ENCODE measurements around the gene CSF3R.
"Not testable (repeated sequence)": the region's sequence is repeated elsewhere in the genome, so short reads cannot be mapped to it uniquely, and the experiment has no call there.

Gene CSF3R

DNA sequence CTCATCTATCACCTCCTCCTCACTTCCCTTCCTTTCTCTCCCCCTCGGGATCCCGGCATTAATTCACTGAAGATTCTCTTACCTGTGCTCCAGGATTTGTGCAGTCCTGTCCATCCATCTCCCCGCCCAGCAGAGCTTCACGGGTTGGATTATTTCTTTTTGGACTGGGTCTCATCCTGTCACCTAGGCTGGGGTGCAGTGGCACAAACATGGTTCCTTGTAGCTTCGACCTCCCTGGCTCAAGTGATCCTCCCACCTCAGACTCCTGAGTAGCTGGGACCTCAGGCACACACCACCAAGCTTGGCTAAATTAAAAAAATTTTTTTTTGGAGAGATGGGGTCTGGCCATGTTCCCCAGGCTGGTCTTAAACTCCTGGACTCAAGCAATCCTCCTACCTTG is 12.3 kb upstream of the CSF3R start:
- H3K9me3 ChIP-seq (ENCODE audit: control insufficient read depth, low read length), result no peaks in the 10 kb centered on the region
- no peak overlapping the region for H3K27ac ChIP-seq (ENCODE audit: low read depth, low read length, severe bottlenecking)
- 92 to 96% methylated on average over 4 to 5 of the region's 5 CpGs for WGBS, 2 experiments (ENCODE audit: insufficient coverage in 2 of 2)
- no peak overlapping the region for H3K4me3 ChIP-seq (ENCODE audit: extremely low read depth, insufficient read depth, low read length, poor library complexity, severe bottlenecking)
- H3K4me1 ChIP-seq (ENCODE audit: control insufficient read depth, insufficient read depth, low read length, poor library complexity, severe bottlenecking), result peaks cover 7% of the 10 kb centered on the region
- no peaks in the 10 kb centered on the region for H3K36me3 ChIP-seq (ENCODE audit: control insufficient read depth, insufficient read depth, low read length)

GRCh38 chr1:36493524-36493923 is 10.8 kb upstream of the CSF3R start:
- WGBS, 2 experiments (ENCODE audit: insufficient coverage in 2 of 2), result 90 to 95% methylated on average over 9 of the region's 9 CpGs
- Histone ChIP-seq H3K36me3 (ENCODE audit: control insufficient read depth, insufficient read depth, low read length) (no peaks in the 10 kb centered on the region), H3K4me1 (ENCODE audit: control insufficient read depth, insufficient read depth, low read length, poor library complexity, severe bottlenecking) (peaks cover 7% of the 10 kb centered on the region), H3K27ac (ENCODE audit: low read depth, low read length, severe bottlenecking) (no peak overlapping the region), H3K9me3 (ENCODE audit: control insufficient read depth, low read length) (no peaks in the 10 kb centered on the region), H3K4me3 (ENCODE audit: extremely low read depth, insufficient read depth, low read length, poor library complexity, severe bottlenecking) (no peak overlapping the region)

- no peak overlapping the region for H3K4me3 ChIP-seq (ENCODE audit: extremely low read depth, insufficient read depth, low read length, poor library complexity, severe bottlenecking)
- no peaks in the 10 kb centered on the region for H3K9me3 ChIP-seq (ENCODE audit: control insufficient read depth, low read length)
- 65 to 73% methylated on average over 2 to 4 of the region's 9 CpGs for WGBS, 2 experiments (ENCODE audit: insufficient coverage in 2 of 2)
- H3K27ac ChIP-seq (ENCODE audit: low read depth, low read length, severe bottlenecking), result no peak overlapping the region
- peaks cover 7% of the 10 kb centered on the region for H3K4me1 ChIP-seq (ENCODE audit: control insufficient read depth, insufficient read depth, low read length, poor library complexity, severe bottlenecking)
- no peaks in the 10 kb centered on the region for H3K36me3 ChIP-seq (ENCODE audit: control insufficient read depth, insufficient read depth, low read length)
These were observed 9.8 kb upstream of the CSF3R start for GRCh38 chr1:36492491-36492890.

GRCh38 chr1:36489258-36490051 is 6.7 kb upstream of the CSF3R start:
- 84% methylated on average over 5 of the region's 10 CpGs; no CpG with 5 or more reads in 1 of the 2 experiments for WGBS, 2 experiments (ENCODE audit: insufficient coverage in 2 of 2)
- not testable (repeated sequence) for H3K9me3 ChIP-seq (ENCODE audit: control insufficient read depth, low read length); H3K27ac ChIP-seq (ENCODE audit: low read depth, low read length, severe bottlenecking); H3K4me3 ChIP-seq (ENCODE audit: extremely low read depth, insufficient read depth, low read length, poor library complexity, severe bottlenecking); H3K36me3 ChIP-seq (ENCODE audit: control insufficient read depth, insufficient read depth, low read length); H3K4me1 ChIP-seq (ENCODE audit: control insufficient read depth, insufficient read depth, low read length, poor library complexity, severe bottlenecking)

DNA sequence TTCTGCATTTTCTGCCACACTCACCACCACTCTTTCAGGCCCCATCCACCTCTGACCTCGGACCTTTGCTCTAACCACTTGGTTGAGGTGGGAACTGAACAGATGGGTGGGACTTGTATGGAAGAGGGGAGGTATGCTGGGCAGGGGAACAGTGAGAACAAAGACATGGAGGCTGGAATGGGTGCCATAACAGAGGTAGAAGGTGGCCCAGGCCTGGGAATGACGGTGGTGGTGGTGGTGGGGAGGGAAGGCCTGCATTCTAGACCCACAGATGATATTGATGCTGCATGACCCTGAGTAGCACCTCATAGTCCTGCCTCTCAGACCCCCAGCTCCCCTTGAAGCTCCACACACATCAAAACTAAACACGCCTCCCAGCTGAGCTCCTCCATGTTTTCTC is 5.2 kb upstream of the CSF3R start:
- Histone ChIP-seq H3K9me3 (ENCODE audit: control insufficient read depth, low read length) (no peaks in the 10 kb centered on the region), H3K4me1 (ENCODE audit: control insufficient read depth, insufficient read depth, low read length, poor library complexity, severe bottlenecking) (peaks cover 8% of the 10 kb centered on the region), H3K27ac (ENCODE audit: low read depth, low read length, severe bottlenecking) (no peak overlapping the region), H3K36me3 (ENCODE audit: control insufficient read depth, insufficient read depth, low read length) (no peaks in the 10 kb centered on the region), H3K4me3 (ENCODE audit: extremely low read depth, insufficient read depth, low read length, poor library complexity, severe bottlenecking) (no peak overlapping the region)
- WGBS, 2 experiments (ENCODE audit: insufficient coverage in 2 of 2), result 84% methylated on average over 3 of the region's 3 CpGs; no CpG with 5 or more reads in 1 of the 2 experiments

- H3K9me3 ChIP-seq (ENCODE audit: control insufficient read depth, low read length); H3K36me3 ChIP-seq (ENCODE audit: control insufficient read depth, insufficient read depth, low read length); H3K27ac ChIP-seq (ENCODE audit: low read depth, low read length, severe bottlenecking); H3K4me3 ChIP-seq (ENCODE audit: extremely low read depth, insufficient read depth, low read length, poor library complexity, severe bottlenecking): not testable (repeated sequence)
- WGBS, 2 experiments (ENCODE audit: insufficient coverage in 2 of 2), result 89 to 98% methylated on average over 3 to 8 of the region's 9 CpGs
- H3K4me1 ChIP-seq (ENCODE audit: control insufficient read depth, insufficient read depth, low read length, poor library complexity, severe bottlenecking), result peaks cover 12% of the 10 kb centered on the region
These were observed 4.6 kb upstream of the CSF3R start for GRCh38 chr1:36487336-36487725.

DNA sequence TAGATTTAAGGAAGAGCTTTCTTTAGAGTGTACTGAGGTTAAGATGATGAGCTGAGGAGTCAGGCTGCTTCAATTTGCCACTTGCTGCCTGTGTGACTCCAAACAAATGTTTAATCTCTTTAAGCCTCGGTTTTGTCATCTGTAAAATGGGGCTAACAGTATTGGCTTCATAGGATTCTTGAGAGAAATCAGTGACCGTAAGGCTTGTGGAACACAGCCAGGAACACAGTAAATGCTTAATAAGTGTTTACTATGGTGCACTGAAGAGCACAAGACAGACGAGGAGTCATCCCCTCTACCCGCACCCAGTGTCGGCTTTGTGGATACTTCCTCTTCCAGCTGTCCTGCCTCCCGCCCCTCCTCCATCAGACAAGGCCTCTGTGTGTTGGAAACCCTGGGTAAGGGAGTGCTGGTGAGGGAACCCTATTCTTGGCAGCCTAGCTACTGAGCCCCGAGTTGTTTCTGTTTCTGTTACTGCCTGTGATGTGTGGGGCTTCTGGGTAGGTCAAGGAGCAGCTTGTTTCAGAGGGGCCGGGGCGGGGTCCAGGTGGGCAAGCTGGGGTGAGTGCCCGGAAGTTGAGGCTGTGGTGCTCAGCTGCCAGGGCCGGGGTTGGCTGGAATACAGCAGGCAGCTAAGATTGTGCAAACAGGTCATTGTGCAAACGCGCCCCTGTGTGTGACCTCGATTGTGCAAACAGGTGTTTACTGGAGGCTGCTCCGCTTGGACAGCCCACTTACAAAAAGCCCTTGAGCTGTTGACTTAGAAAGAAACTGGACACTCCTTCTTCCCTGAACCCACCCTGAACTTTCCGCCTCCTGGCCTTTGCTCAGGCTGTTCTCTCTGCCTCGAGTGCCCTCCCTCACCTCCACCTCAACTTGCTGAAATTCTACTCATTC is 4.0 kb upstream of the CSF3R start:
- WGBS, 2 experiments (ENCODE audit: insufficient coverage in 2 of 2), result 93 to 94% methylated on average over 16 to 17 of the region's 17 CpGs
- H3K4me3 ChIP-seq (ENCODE audit: extremely low read depth, insufficient read depth, low read length, poor library complexity, severe bottlenecking), result no peak overlapping the region
- H3K27ac ChIP-seq (ENCODE audit: low read depth, low read length, severe bottlenecking), result no peak overlapping the region
- peaks cover 14% of the 10 kb centered on the region for H3K4me1 ChIP-seq (ENCODE audit: control insufficient read depth, insufficient read depth, low read length, poor library complexity, severe bottlenecking)
- no peaks in the 10 kb centered on the region for H3K9me3 ChIP-seq (ENCODE audit: control insufficient read depth, low read length)
- no peaks in the 10 kb centered on the region for H3K36me3 ChIP-seq (ENCODE audit: control insufficient read depth, insufficient read depth, low read length)

DNA sequence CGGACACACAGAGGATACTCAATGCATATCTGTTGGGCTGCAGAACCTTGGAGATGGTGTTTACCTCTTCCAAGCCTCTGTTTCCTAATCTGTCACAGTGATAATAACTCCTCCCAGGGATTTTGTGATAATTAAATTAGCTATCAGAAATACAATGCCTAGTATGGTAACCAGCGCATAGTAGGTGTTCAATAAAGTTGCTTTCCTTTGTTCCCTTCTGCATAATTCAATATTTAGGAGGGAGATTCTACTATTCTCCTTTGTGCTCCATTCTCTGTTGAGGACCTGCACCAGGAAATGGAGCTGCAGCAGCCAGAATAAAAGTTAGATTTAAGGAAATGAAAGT is 3.4 kb upstream of the CSF3R start:
- WGBS, 2 experiments (ENCODE audit: insufficient coverage in 2 of 2), result 80 to 100% methylated on average over 1 of the region's 2 CpGs
- no peaks in the 10 kb centered on the region for H3K9me3 ChIP-seq (ENCODE audit: control insufficient read depth, low read length)
- H3K4me1 ChIP-seq (ENCODE audit: control insufficient read depth, insufficient read depth, low read length, poor library complexity, severe bottlenecking), result peaks cover 19% of the 10 kb centered on the region
- H3K4me3 ChIP-seq (ENCODE audit: extremely low read depth, insufficient read depth, low read length, poor library complexity, severe bottlenecking), result no peak overlapping the region
- no peak overlapping the region for H3K27ac ChIP-seq (ENCODE audit: low read depth, low read length, severe bottlenecking)
- H3K36me3 ChIP-seq (ENCODE audit: control insufficient read depth, insufficient read depth, low read length), result no peaks in the 10 kb centered on the region

DNA sequence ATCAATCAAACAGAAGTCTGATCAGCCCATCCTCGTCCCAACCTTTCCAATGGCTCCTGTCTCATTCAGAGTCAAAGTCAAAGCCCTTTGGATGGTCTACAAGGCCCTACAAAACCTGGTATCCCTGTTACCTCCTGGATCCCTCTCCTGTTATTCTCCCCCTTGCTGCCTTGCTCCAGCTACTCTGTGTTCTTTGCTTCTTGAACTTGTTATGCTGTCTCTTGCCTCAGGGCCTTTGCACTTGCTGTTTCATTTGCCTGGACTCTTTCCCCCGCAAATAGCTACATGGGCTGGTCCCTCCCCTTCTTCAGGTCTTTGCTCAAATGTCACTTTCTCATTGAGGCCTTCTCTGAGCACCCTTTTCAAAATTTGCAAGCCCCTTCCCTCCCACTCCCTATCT is 1.4 kb upstream of the CSF3R start:
- no peaks in the 10 kb centered on the region for H3K9me3 ChIP-seq (ENCODE audit: control insufficient read depth, low read length)
- 76 to 96% methylated on average over 2 of the region's 2 CpGs for WGBS, 2 experiments (ENCODE audit: insufficient coverage in 2 of 2)
- no peak overlapping the region for H3K4me3 ChIP-seq (ENCODE audit: extremely low read depth, insufficient read depth, low read length, poor library complexity, severe bottlenecking)
- no peak overlapping the region for H3K27ac ChIP-seq (ENCODE audit: low read depth, low read length, severe bottlenecking)
- H3K36me3 ChIP-seq (ENCODE audit: control insufficient read depth, insufficient read depth, low read length), result no peaks in the 10 kb centered on the region
- H3K4me1 ChIP-seq (ENCODE audit: control insufficient read depth, insufficient read depth, low read length, poor library complexity, severe bottlenecking), result peaks cover 25% of the 10 kb centered on the region

GRCh38 chr1:36481771-36482723 is 666 bp downstream of the CSF3R start:
- no peaks in the 10 kb centered on the region for H3K9me3 ChIP-seq (ENCODE audit: control insufficient read depth, low read length)
- H3K4me3 ChIP-seq (ENCODE audit: extremely low read depth, insufficient read depth, low read length, poor library complexity, severe bottlenecking), result peak overlapping the region; percentile 8
- H3K4me1 ChIP-seq (ENCODE audit: control insufficient read depth, insufficient read depth, low read length, poor library complexity, severe bottlenecking), result peaks cover 27% of the 10 kb centered on the region
- H3K36me3 ChIP-seq (ENCODE audit: control insufficient read depth, insufficient read depth, low read length), result no peaks in the 10 kb centered on the region
- 46 to 47% methylated on average over 19 to 23 of the region's 26 CpGs for WGBS, 2 experiments (ENCODE audit: insufficient coverage in 2 of 2)
- peak overlapping the region; percentile 68 for H3K27ac ChIP-seq (ENCODE audit: low read depth, low read length, severe bottlenecking)

Measured in mesodermal cell (in vitro differentiated cells).